IMR-90 (cell line): Measurements from ENCODE around the gene ENDOD1. TPM values are rescaled to one million over a fixed set of nuclear protein-coding genes. Genes with fewer than 3 reads are reported as not detected.

Source experiments
- ATAC-seq: fragments of 200-7000 bp; cut with Tn5 transposase; 2 replicates; pipeline ENCODE4 v1.9.1; 2020; ENCODE audit warnings: low read depth, mild to moderate bottlenecking, moderate library complexity
- BruUV-seq: library from RNA; stranded (reverse); fragments of 400-500 nt; replicated peaks from 2 replicates; lab custom pipeline; 2021; lab: Mats Ljungman, UMichigan
- CTCF ChIA-PET: fragments of 300-600 bp; formaldehyde crosslinking; extraction: SDS; loops from one replicate; lab custom pipeline; 2021; ENCODE audit warnings: antibody characterized with exemption; lab: Yijun Ruan, JAX
- POLR2A ChIA-PET: fragments of 300-600 bp; sonication (Branson Sonifier 250); formaldehyde crosslinking; loops from one replicate; lab custom pipeline; 2022; ENCODE audit warnings: antibody characterized with exemption; ENCODE audit not compliant: unreplicated experiment; lab: Charles Lee
- DNase-seq: peaks from one replicate; pipeline ENCODE4 v3.0.0; 2013
- H2AFZ ChIP-seq: replicated peaks from 2 replicates; pipeline ENCODE3; 2013; ENCODE audit warnings: low read length, mild to moderate bottlenecking; ENCODE audit not compliant: poor library complexity
- H2AK5ac ChIP-seq: 2 replicates; pipeline ENCODE4 v1.6.1; 2013; ENCODE audit warnings: low read depth, low read length, inconsistent platforms
- H2AK9ac ChIP-seq: replicated peaks from 2 replicates; pipeline ENCODE3; 2013; ENCODE audit warnings: mild to moderate bottlenecking, low read depth, low read length, moderate library complexity; ENCODE audit not compliant: poor library complexity
- H2BK120ac ChIP-seq: 2 replicates; pipeline ENCODE4 v1.6.1; 2013; ENCODE audit warnings: low read depth, low read length, inconsistent platforms
- H2BK15ac ChIP-seq: 3 replicates; pipeline ENCODE4 v1.6.1; 2013; ENCODE audit warnings: low read depth, low read length, inconsistent platforms
- H2BK20ac ChIP-seq: 2 replicates; pipeline ENCODE4 v1.6.1; 2013; ENCODE audit warnings: low read depth, mild to moderate bottlenecking, inconsistent platforms, low read length, moderate library complexity
- H2BK5ac ChIP-seq: 2 replicates; pipeline ENCODE4 v1.6.1; 2013; ENCODE audit warnings: mild to moderate bottlenecking, low read depth, low read length, inconsistent platforms; ENCODE audit not compliant: poor library complexity, severe bottlenecking
- H3K14ac ChIP-seq: replicated peaks from 2 replicates; pipeline ENCODE4 v1.6.1; 2013; ENCODE audit warnings: low read depth, low read length, inconsistent platforms
- H3K18ac ChIP-seq: 2 replicates; pipeline ENCODE4 v1.6.1; 2013; ENCODE audit warnings: low read depth, low read length, control low read depth
- H3K23ac ChIP-seq: 2 replicates; pipeline ENCODE4 v1.6.1; 2013; ENCODE audit warnings: low read depth, low read length, inconsistent platforms
- H3K27ac ChIP-seq: 2 replicates; pipeline ENCODE4 v1.5.1; 2013; ENCODE audit warnings: mild to moderate bottlenecking, control low read depth, low read length; ENCODE audit not compliant: insufficient read depth
- H3K27me3 ChIP-seq: 2 replicates; pipeline ENCODE4 v1.6.1; 2013; ENCODE audit warnings: low read length; ENCODE audit not compliant: control insufficient read depth, insufficient read depth
- H3K36me3 ChIP-seq: 2 replicates; pipeline ENCODE4 v1.6.1; 2013; ENCODE audit warnings: low read length, mixed read lengths; ENCODE audit not compliant: control insufficient read depth, insufficient read depth
- H3K4ac ChIP-seq: 2 replicates; pipeline ENCODE4 v1.6.1; 2013; ENCODE audit warnings: low read depth, low read length, inconsistent platforms
- H3K4me1 ChIP-seq: 2 replicates; pipeline ENCODE4 v1.6.1; 2013; ENCODE audit warnings: low read length, mixed read lengths; ENCODE audit not compliant: control insufficient read depth, insufficient read depth
- H3K4me2 ChIP-seq: 2 replicates; pipeline ENCODE4 v1.6.1; 2013; ENCODE audit warnings: low read depth, mild to moderate bottlenecking, control low read depth, low read length, moderate library complexity
- H3K4me3 ChIP-seq: 2 replicates; pipeline ENCODE4 v1.5.1; 2013; ENCODE audit warnings: low read depth, mild to moderate bottlenecking, control low read depth, low read length, moderate library complexity; ENCODE audit not compliant: insufficient read depth
- H3K56ac ChIP-seq: 2 replicates; pipeline ENCODE4 v1.6.1; 2013; ENCODE audit warnings: low read length, inconsistent platforms; ENCODE audit not compliant: insufficient read depth; ENCODE audit errors: extremely low read depth
- H3K79me1 ChIP-seq, 2 experiments: 2 replicates each; pipeline ENCODE4 v1.6.1; 2013; ENCODE audit warnings: low read length in 2 of 2, inconsistent platforms in 1 of 2, low read depth in 1 of 2
- H3K9ac ChIP-seq: 2 replicates; pipeline ENCODE4 v1.6.1; 2013; ENCODE audit warnings: low read depth, low read length, control low read depth
- H3K9me1 ChIP-seq: 2 replicates; pipeline ENCODE4 v1.6.1; 2013; ENCODE audit warnings: low read length, inconsistent platforms; ENCODE audit not compliant: insufficient read depth
- H3K9me3 ChIP-seq: 2 replicates; pipeline ENCODE4 v1.6.1; 2013; ENCODE audit warnings: low read length; ENCODE audit not compliant: control insufficient read depth, insufficient read depth
- H4K20me1 ChIP-seq: 2 replicates; pipeline ENCODE4 v1.6.1; 2013; ENCODE audit warnings: low read length, inconsistent platforms; ENCODE audit not compliant: insufficient read depth
- H4K5ac ChIP-seq: 2 replicates; pipeline ENCODE4 v1.6.1; 2013; ENCODE audit warnings: mild to moderate bottlenecking, low read depth, low read length, control low read depth
- H4K8ac ChIP-seq, 2 experiments: 2 replicates each; pipeline ENCODE4 v1.6.1; 2013; ENCODE audit warnings: low read depth in 2 of 2, low read length in 2 of 2, control low read depth in 1 of 2, inconsistent platforms in 1 of 2
- H4K91ac ChIP-seq: 2 replicates; pipeline ENCODE4 v1.6.1; 2013; ENCODE audit warnings: low read depth, low read length, inconsistent platforms; ENCODE audit not compliant: insufficient read depth
- BHLHE40 ChIP-seq: fragments of 150-350 bp; IDR thresholded peaks from 2 replicates; pipeline ENCODE4 v1.6.1; 2016; ENCODE audit warnings: mild to moderate bottlenecking, low read depth, low read length
- CEBPB ChIP-seq: IDR thresholded peaks from 2 replicates; pipeline ENCODE4 v1.6.1; 2012; ENCODE audit warnings: low read depth, low read length, improper control_type of control experiment
- CHD1 ChIP-seq: IDR thresholded peaks from 2 replicates; pipeline ENCODE4 v1.6.1; 2012; ENCODE audit warnings: low read depth, low read length, improper control_type of control experiment
- CTCF ChIP-seq: conservative IDR thresholded peaks from 2 replicates; pipeline ENCODE4 v1.5.1; 2012; ENCODE audit warnings: mild to moderate bottlenecking, low read depth, low read length, improper control_type of control experiment
- ELK1 ChIP-seq: fragments of 150-350 bp; IDR thresholded peaks from 2 replicates; pipeline ENCODE4 v1.6.1; 2016; ENCODE audit warnings: low read depth, mild to moderate bottlenecking, low read length, moderate library complexity, borderline replicate concordance
- FOS ChIP-seq: fragments of 150-350 bp; IDR thresholded peaks from 2 replicates; pipeline ENCODE4 v1.6.1; 2016; ENCODE audit warnings: low read depth, low read length
- MAFK ChIP-seq: IDR thresholded peaks from 2 replicates; pipeline ENCODE4 v1.6.1; 2012; ENCODE audit warnings: low read depth, low read length, improper control_type of control experiment
- MAZ ChIP-seq: IDR thresholded peaks from 2 replicates; pipeline ENCODE4 v1.6.1; 2012; ENCODE audit warnings: low read depth, mild to moderate bottlenecking, low read length, improper control_type of control experiment, moderate library complexity, borderline replicate concordance
- MXI1 ChIP-seq: IDR thresholded peaks from 2 replicates; pipeline ENCODE4 v1.6.1; 2012; ENCODE audit warnings: low read depth, mild to moderate bottlenecking, low read length, moderate library complexity, borderline replicate concordance
- NFE2L2 ChIP-seq: fragments of 150-350 bp; IDR thresholded peaks from 2 replicates; pipeline ENCODE4 v1.6.1; 2016; ENCODE audit warnings: low read depth, mild to moderate bottlenecking, low read length
- POLR2A ChIP-seq: IDR thresholded peaks from 2 replicates; pipeline ENCODE4 v1.6.1; 2012; ENCODE audit warnings: mild to moderate bottlenecking, low read depth, low read length
- RAD21 ChIP-seq: IDR thresholded peaks from 2 replicates; pipeline ENCODE4 v1.6.1; 2012; ENCODE audit warnings: low read length, improper control_type of control experiment
- RCOR1 ChIP-seq: IDR thresholded peaks from 2 replicates; pipeline ENCODE4 v1.6.1; 2012; ENCODE audit warnings: mild to moderate bottlenecking, low read length, improper control_type of control experiment; ENCODE audit not compliant: insufficient replicate concordance
- RFX5 ChIP-seq: IDR thresholded peaks from 2 replicates; pipeline ENCODE4 v1.8.0; 2012; ENCODE audit warnings: low read depth, mild to moderate bottlenecking, low read length, moderate library complexity
- SMC3 ChIP-seq: fragments of 150-350 bp; IDR thresholded peaks from 2 replicates; pipeline ENCODE4 v1.6.1; 2016; ENCODE audit warnings: low read depth, mild to moderate bottlenecking, antibody characterized with exemption, low read length, moderate library complexity
- USF2 ChIP-seq: fragments of 150-350 bp; IDR thresholded peaks from 2 replicates; pipeline ENCODE4 v1.6.1; 2017; ENCODE audit warnings: mild to moderate bottlenecking, antibody characterized with exemption, low read length, low read depth
- WGBS, 2 experiments: methylation state at CpG; one replicate each; pipeline versions ENCODE4 v1.1.5 to v1.1.7; 2013; ENCODE audit warnings: missing lambda C conversion rate in 2 of 2; ENCODE audit not compliant: insufficient read length in 1 of 2; ENCODE audit errors: extremely low coverage in 2 of 2; 5-methylcytosine and 5-hydroxymethylcytosine counted together
- dilution Hi-C: fragments of 300-500 bp; cut with HindIII; formaldehyde crosslinking; loops from one replicate; pipeline ENCODE4 v1.14.3; 2018; ENCODE audit warnings: low sequenced_read_pairs; ENCODE audit not compliant: unreplicated experiment
- in situ Hi-C: fragments of 300-500 bp; cut with MboI; formaldehyde crosslinking; loops from 3 replicates; pipeline ENCODE4 v1.14.3; 2019; ENCODE audit warnings: low sequenced_read_pairs, inconsistent platforms, mixed read lengths
- intact Hi-C: fragments of 100-400 bp; cut with micrococcal nuclease; formaldehyde crosslinking; loops from 2 replicates; pipeline ENCODE4 v1.10.0; 2022
- polyA plus RNA-seq, 3 experiments: library from polyadenylated mRNA; depleted of rRNA; stranded (reverse); fragments of >200 nt; gene quantifications; 2 replicates each; pipeline ENCODE4 v1.2.3, GENCODE V29; 2012; ENCODE audit warnings: low replicate concordance in 1 of 3
- total RNA-seq: library from RNA; depleted of rRNA; stranded (reverse); fragments of >200 nt; gene quantifications from 2 replicates; pipeline ENCODE4 v1.2.3, GENCODE V29; 2012

Gene ENDOD1
- total and polyA plus RNA-seq, 2 of the 4 experiments (the other 2 are of a cell fraction): 7.0 to 17.6 TPM

- no peak overlapping the region for H3K4me2 ChIP-seq
- POLR2A ChIA-PET: no interaction called here
- WGBS, 2 experiments: no CpG with 5 or more reads among the region's 2 CpGs
These were observed 43.3 kb downstream of the ENDOD1 start for GRCh38 chr11:95132956-95133355.

More at GRCh38 chr11:95132956-95133355, 43.3 kb downstream of the ENDOD1 start:
- H3K9ac ChIP-seq: no peak overlapping the region
- no peaks in the 10 kb centered on the region for H3K79me1 ChIP-seq
- H3K9me1 ChIP-seq: no peaks in the 10 kb centered on the region
- H2AK5ac ChIP-seq: no peak overlapping the region
- no peak overlapping the region for H2AFZ ChIP-seq
- intact Hi-C loops (loop anchor here (10.0 kb wide), 1 partner anchor 158 kb away; the partner anchor contains the start of genes CWC15 and KDM4D), in situ Hi-C loops (no loop called here), dilution Hi-C loops (no loop called here)
- no TSS peak for BruUV-seq
- no peak for TF ChIP-seq CHD1
- no peak for TF ChIP-seq BHLHE40
- no peak for TF ChIP-seq CEBPB
- no peak for TF ChIP-seq ELK1
- TF ChIP-seq RFX5: no peak
- no peak for TF ChIP-seq SMC3
- no peak for TF ChIP-seq FOS
- no peak for TF ChIP-seq NFE2L2
- TF ChIP-seq CTCF: no peak
- TF ChIP-seq MXI1: no peak
- no peak for TF ChIP-seq POLR2A
- TF ChIP-seq RCOR1: no peak
- no peak for TF ChIP-seq USF2
- TF ChIP-seq RAD21: no peak
- TF ChIP-seq MAFK: no peak
- TF ChIP-seq MAZ: no peak
- H3K56ac ChIP-seq: no peak overlapping the region
- H2BK15ac ChIP-seq: no peak overlapping the region
- no peak overlapping the region for H3K4ac ChIP-seq
- CTCF ChIA-PET: interaction anchor here (1.0 kb wide), 1 partner anchor 14 kb away, joined by 3 read pairs; no protein-coding TSS in a partner anchor
- no peak overlapping the region for H2BK120ac ChIP-seq
- H2AK9ac ChIP-seq: no peak overlapping the region
- ATAC-seq: no peak
- H2BK20ac ChIP-seq: no peak overlapping the region
- DNase-seq: no peak
- no peaks in the 10 kb centered on the region for H4K20me1 ChIP-seq
- no peak overlapping the region for H4K5ac ChIP-seq
- H3K14ac ChIP-seq: no peak overlapping the region
- no peak overlapping the region for H2BK5ac ChIP-seq
- no peak overlapping the region for H3K4me3 ChIP-seq
- no peaks in the 10 kb centered on the region for H3K36me3 ChIP-seq
- H3K23ac ChIP-seq: no peak overlapping the region
- no peak overlapping the region for H3K18ac ChIP-seq
- no peaks in the 10 kb centered on the region; the same call in 1 of the 2 replicates for H3K27me3 ChIP-seq
- H4K91ac ChIP-seq: no peak overlapping the region
- H4K8ac ChIP-seq: no peak overlapping the region
- peaks cover 2% of the 10 kb centered on the region for H3K4me1 ChIP-seq
- no peak overlapping the region for H3K27ac ChIP-seq
- H3K9me3 ChIP-seq: no peaks in the 10 kb centered on the region
